Measurements from ENCODE around the gene CTBP1.

CTBP1 gene

GRCh38 chr4:1255151-1255550, 6.2 kb upstream of the CTBP1 start:
- Histone ChIP-seq H3K9ac (ENCODE audit: low read length) (no peak overlapping the region), H3K4me1 (ENCODE audit: control insufficient read depth, insufficient read depth, low read length) (peaks cover 8% of the 10 kb centered on the region), H3K27me3 (ENCODE audit: control insufficient read depth, insufficient read depth, low read length) (no peaks in the 10 kb centered on the region), H3K4me3 (ENCODE audit: low read length) (no peak overlapping the region), H3K9me3 (ENCODE audit: control insufficient read depth, low read length) (peaks cover 7% of the 10 kb centered on the region), H3K36me3 (ENCODE audit: control insufficient read depth, insufficient read depth, low read length) (no peaks in the 10 kb centered on the region)

DNA sequence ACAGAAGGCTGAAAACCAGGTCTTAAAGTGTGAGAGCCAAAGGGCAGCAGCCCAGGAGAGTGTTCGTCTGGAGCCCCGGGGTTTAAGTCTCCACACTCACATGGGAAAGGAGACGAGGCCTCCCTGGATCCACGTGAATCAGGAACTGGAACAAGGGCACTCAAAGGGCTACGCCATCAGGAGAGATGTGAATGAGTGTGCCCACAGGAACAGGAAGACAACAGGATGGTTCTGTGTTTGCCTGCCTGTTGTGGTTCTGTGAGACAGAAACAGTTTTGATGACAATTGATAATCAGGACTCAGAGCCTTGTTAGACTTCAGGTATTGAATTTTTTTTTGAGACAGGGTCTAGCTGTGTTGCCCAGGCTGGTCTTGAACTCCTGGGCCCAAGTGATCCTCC, 4.9 kb upstream of the CTBP1 start:
- no peaks in the 10 kb centered on the region for H3K36me3 ChIP-seq (ENCODE audit: control insufficient read depth, insufficient read depth, low read length)
- peaks cover 7% of the 10 kb centered on the region for H3K9me3 ChIP-seq (ENCODE audit: control insufficient read depth, low read length)
- H3K9ac ChIP-seq (ENCODE audit: low read length), result no peak overlapping the region
- no peak overlapping the region for H3K4me3 ChIP-seq (ENCODE audit: low read length)
- no peaks in the 10 kb centered on the region for H3K27me3 ChIP-seq (ENCODE audit: control insufficient read depth, insufficient read depth, low read length)
- peaks cover 13% of the 10 kb centered on the region for H3K4me1 ChIP-seq (ENCODE audit: control insufficient read depth, insufficient read depth, low read length)

- H3K4me1 ChIP-seq (ENCODE audit: control insufficient read depth, insufficient read depth, low read length), result peaks cover 13% of the 10 kb centered on the region
- no peaks in the 10 kb centered on the region for H3K36me3 ChIP-seq (ENCODE audit: control insufficient read depth, insufficient read depth, low read length)
- no peaks in the 10 kb centered on the region for H3K27me3 ChIP-seq (ENCODE audit: control insufficient read depth, insufficient read depth, low read length)
- no peak overlapping the region for H3K9ac ChIP-seq (ENCODE audit: low read length)
- H3K4me3 ChIP-seq (ENCODE audit: low read length), result no peak overlapping the region
- peaks cover 5% of the 10 kb centered on the region for H3K9me3 ChIP-seq (ENCODE audit: control insufficient read depth, low read length)
These were observed 4.1 kb upstream of the CTBP1 start for GRCh38 chr4:1252928-1253492.

GRCh38 chr4:1251773-1252066, 2.8 kb upstream of the CTBP1 start:
- Histone ChIP-seq H3K9ac (ENCODE audit: low read length) (no peak overlapping the region), H3K9me3 (ENCODE audit: control insufficient read depth, low read length) (peaks cover 4% of the 10 kb centered on the region), H3K27me3 (ENCODE audit: control insufficient read depth, insufficient read depth, low read length) (no peaks in the 10 kb centered on the region), H3K36me3 (ENCODE audit: control insufficient read depth, insufficient read depth, low read length) (no peaks in the 10 kb centered on the region), H3K4me1 (ENCODE audit: control insufficient read depth, insufficient read depth, low read length) (peaks cover 20% of the 10 kb centered on the region), H3K4me3 (ENCODE audit: low read length) (no peak overlapping the region)

- H3K27me3 ChIP-seq (ENCODE audit: control insufficient read depth, insufficient read depth, low read length), result no peaks in the 10 kb centered on the region
- no peak overlapping the region for H3K9ac ChIP-seq (ENCODE audit: low read length)
- peaks cover 4% of the 10 kb centered on the region for H3K9me3 ChIP-seq (ENCODE audit: control insufficient read depth, low read length)
- H3K36me3 ChIP-seq (ENCODE audit: control insufficient read depth, insufficient read depth, low read length), result no peaks in the 10 kb centered on the region
- no peak overlapping the region for H3K4me3 ChIP-seq (ENCODE audit: low read length)
- H3K4me1 ChIP-seq (ENCODE audit: control insufficient read depth, insufficient read depth, low read length), result peaks cover 26% of the 10 kb centered on the region
These were observed 2.2 kb upstream of the CTBP1 start for GRCh38 chr4:1250921-1251772.

DNA sequence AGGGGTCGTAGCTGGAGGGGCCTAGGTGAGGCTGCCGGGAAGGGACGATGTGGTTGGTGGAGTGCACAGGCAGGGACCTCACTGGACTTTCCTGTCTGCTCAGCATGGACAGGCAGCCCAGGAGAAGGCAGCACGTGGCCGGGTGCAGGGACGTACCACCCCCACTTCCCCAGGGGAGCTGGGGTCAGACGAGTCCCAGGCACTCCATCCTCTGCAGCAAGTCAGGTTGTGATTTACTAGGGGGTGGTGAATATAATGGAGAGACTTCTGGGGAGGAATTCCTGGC, 1.5 kb upstream of the CTBP1 start:
- H3K9me3 ChIP-seq (ENCODE audit: control insufficient read depth, low read length), result peaks cover 4% of the 10 kb centered on the region
- H3K36me3 ChIP-seq (ENCODE audit: control insufficient read depth, insufficient read depth, low read length), result no peaks in the 10 kb centered on the region
- no peak overlapping the region for H3K9ac ChIP-seq (ENCODE audit: low read length)
- no peak overlapping the region for H3K4me3 ChIP-seq (ENCODE audit: low read length)
- peaks cover 32% of the 10 kb centered on the region for H3K4me1 ChIP-seq (ENCODE audit: control insufficient read depth, insufficient read depth, low read length)
- H3K27me3 ChIP-seq (ENCODE audit: control insufficient read depth, insufficient read depth, low read length), result no peaks in the 10 kb centered on the region

- H3K4me3 ChIP-seq (ENCODE audit: low read length), result peak overlapping the region; percentile 34
- no peaks in the 10 kb centered on the region for H3K27me3 ChIP-seq (ENCODE audit: control insufficient read depth, insufficient read depth, low read length)
- H3K9ac ChIP-seq (ENCODE audit: low read length), result peak overlapping the region; percentile 83
- no peaks in the 10 kb centered on the region for H3K36me3 ChIP-seq (ENCODE audit: control insufficient read depth, insufficient read depth, low read length)
- peaks cover 36% of the 10 kb centered on the region for H3K4me1 ChIP-seq (ENCODE audit: control insufficient read depth, insufficient read depth, low read length)
- H3K9me3 ChIP-seq (ENCODE audit: control insufficient read depth, low read length), result peaks cover 4% of the 10 kb centered on the region
These were observed 999 bp upstream of the CTBP1 start for GRCh38 chr4:1249731-1250526.

- peaks cover 43% of the 10 kb centered on the region for H3K4me1 ChIP-seq (ENCODE audit: control insufficient read depth, insufficient read depth, low read length)
These were observed 309 bp upstream of the CTBP1 start for GRCh38 chr4:1249148-1249730.

DNA sequence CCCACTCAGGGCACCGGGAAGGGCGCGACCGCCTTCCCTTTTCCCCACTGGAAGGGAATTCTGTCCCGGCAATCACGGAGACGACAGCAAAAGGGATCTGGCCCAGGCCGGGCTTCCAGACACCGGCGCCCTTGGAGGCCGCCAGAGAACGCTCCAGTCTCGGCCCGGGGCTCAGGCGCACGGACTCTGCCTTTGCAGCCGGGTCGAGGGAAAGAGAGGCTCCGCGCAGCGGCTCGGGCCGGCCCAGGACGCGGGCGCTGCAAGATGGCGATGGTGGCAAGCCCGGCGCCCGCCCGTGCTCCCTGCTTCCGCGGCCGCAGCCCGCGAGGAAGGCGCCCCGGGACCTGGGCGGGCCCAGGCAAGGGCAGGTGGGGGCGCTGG, 1.1 kb downstream of the CTBP1 start:
- H3K4me3 ChIP-seq (ENCODE audit: low read length), result peak overlapping the region; percentile 32
- peaks cover 52% of the 10 kb centered on the region for H3K4me1 ChIP-seq (ENCODE audit: control insufficient read depth, insufficient read depth, low read length)
- H3K27me3 ChIP-seq (ENCODE audit: control insufficient read depth, insufficient read depth, low read length), result no peaks in the 10 kb centered on the region
- H3K36me3 ChIP-seq (ENCODE audit: control insufficient read depth, insufficient read depth, low read length), result no peaks in the 10 kb centered on the region
- peak overlapping the region; percentile 87 for H3K9ac ChIP-seq (ENCODE audit: low read length)
- H3K9me3 ChIP-seq (ENCODE audit: control insufficient read depth, low read length), result no peaks in the 10 kb centered on the region

More at GRCh38 chr4:1249148-1249730, 309 bp upstream of the CTBP1 start:
- Histone ChIP-seq H3K4me3 (ENCODE audit: low read length) (peak overlapping the region; percentile 34), H3K9ac (ENCODE audit: low read length) (peak overlapping the region; percentile 83), H3K36me3 (ENCODE audit: control insufficient read depth, insufficient read depth, low read length) (no peaks in the 10 kb centered on the region), H3K27me3 (ENCODE audit: control insufficient read depth, insufficient read depth, low read length) (no peaks in the 10 kb centered on the region), H3K9me3 (ENCODE audit: control insufficient read depth, low read length) (peaks cover 4% of the 10 kb centered on the region)

DNA sequence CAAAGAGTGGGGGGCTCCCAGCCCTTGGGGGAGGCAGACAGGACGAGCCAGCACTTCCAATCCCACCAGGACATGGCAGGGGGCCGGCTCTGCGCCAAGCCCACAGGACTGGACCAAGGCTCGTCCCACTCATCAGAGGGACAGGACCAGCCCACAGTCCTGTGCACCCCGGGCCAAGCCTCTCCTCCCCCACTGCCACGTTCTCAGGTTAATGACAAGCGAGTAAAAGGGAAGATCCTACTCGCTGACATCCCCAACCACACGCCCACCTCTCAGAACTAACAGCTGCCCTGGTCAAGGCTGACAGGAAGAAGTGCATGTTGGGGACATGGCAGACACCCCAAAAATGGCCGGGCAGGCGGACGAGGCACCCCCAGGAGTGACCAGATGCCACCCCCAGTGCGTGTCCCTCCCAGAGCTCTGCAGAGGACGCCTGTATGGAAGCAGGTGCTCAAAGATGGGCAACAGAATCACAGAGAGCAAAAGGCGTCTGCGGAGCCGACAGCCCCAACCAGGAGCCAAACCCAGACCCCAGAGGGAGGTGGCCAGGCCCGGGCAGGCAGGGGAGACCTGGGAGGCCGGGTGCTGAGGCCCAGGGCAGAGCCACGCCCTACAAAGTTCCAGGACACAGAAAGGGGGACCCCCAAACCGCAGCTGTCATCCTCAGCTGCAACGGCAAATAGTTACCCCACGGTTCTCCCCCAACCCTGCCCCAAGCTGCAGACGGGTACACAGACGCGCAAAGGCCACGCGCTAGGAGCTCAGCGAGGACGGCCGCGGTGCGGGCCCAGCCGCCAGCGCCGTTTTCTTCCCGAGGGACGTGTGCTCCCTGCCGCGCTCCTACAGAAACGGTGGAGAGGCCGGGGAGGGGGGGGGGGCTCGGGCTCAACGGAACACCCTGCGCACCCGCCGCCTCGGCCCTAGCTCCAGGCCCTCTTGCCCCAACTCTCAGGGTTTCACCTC, 1.7 kb downstream of the CTBP1 start:
- peaks cover 55% of the 10 kb centered on the region for H3K4me1 ChIP-seq (ENCODE audit: control insufficient read depth, insufficient read depth, low read length)
- H3K4me3 ChIP-seq (ENCODE audit: low read length), result peak overlapping the region; percentile 32
- no peaks in the 10 kb centered on the region for H3K27me3 ChIP-seq (ENCODE audit: control insufficient read depth, insufficient read depth, low read length)
- no peaks in the 10 kb centered on the region for H3K9me3 ChIP-seq (ENCODE audit: control insufficient read depth, low read length)
- H3K9ac ChIP-seq (ENCODE audit: low read length), result peak overlapping the region; percentile 87
- no peaks in the 10 kb centered on the region for H3K36me3 ChIP-seq (ENCODE audit: control insufficient read depth, insufficient read depth, low read length)

- H3K9ac ChIP-seq (ENCODE audit: low read length), result peak overlapping the region; percentile 87
- H3K9me3 ChIP-seq (ENCODE audit: control insufficient read depth, low read length), result no peaks in the 10 kb centered on the region
- no peaks in the 10 kb centered on the region for H3K36me3 ChIP-seq (ENCODE audit: control insufficient read depth, insufficient read depth, low read length)
- peak overlapping the region; percentile 32 for H3K4me3 ChIP-seq (ENCODE audit: low read length)
- no peaks in the 10 kb centered on the region for H3K27me3 ChIP-seq (ENCODE audit: control insufficient read depth, insufficient read depth, low read length)
- peaks cover 55% of the 10 kb centered on the region for H3K4me1 ChIP-seq (ENCODE audit: control insufficient read depth, insufficient read depth, low read length)
These were observed 2.6 kb downstream of the CTBP1 start for GRCh38 chr4:1246111-1246881.

All from mucosa of stomach (tissue), 1 donor.